ENCODE results near the gene LRWD1.
"Not testable (repeated sequence)": the region's sequence is repeated elsewhere in the genome, so short reads cannot be mapped to it uniquely, and the experiment has no call there.

GRCh38 chr7:102510575-102510974, 45.8 kb downstream of the LRWD1 start:
- not testable (repeated sequence) for TF ChIP-seq POLR2A (IDR thresholded peaks at IDR 0.05; ENCODE audit: low read length); GATA1 (IDR thresholded peaks at IDR 0.05; ENCODE audit: low read depth, low read length)

Data from erythroblast (primary cell).